ENCODE data around the gene MAGIX.

DNA sequence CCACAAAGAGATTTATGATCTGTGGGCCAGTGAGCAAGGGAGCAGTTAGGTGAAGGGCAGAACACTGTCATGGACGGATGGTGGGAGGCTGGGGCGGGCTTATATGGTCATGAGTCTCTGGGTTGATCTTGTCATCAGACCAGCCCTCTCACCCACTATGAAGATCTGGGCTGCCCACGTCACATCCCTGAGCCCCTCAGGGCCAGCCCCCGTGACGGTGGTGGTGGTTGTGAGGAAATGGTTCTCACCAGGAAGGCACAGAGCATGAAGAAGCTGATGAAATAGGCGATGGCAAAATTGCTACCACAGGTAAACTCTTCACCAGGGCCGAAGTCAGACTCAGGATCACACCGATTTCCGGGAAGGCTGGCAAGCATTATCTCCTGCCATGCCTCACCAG lies 48.5 kb downstream of the MAGIX start:
- no peak for TF ChIP-seq SNAI2 (CRISPR knock-in tag; IDR thresholded peaks at IDR 0.05)
- TF ChIP-seq, protein P1, sequence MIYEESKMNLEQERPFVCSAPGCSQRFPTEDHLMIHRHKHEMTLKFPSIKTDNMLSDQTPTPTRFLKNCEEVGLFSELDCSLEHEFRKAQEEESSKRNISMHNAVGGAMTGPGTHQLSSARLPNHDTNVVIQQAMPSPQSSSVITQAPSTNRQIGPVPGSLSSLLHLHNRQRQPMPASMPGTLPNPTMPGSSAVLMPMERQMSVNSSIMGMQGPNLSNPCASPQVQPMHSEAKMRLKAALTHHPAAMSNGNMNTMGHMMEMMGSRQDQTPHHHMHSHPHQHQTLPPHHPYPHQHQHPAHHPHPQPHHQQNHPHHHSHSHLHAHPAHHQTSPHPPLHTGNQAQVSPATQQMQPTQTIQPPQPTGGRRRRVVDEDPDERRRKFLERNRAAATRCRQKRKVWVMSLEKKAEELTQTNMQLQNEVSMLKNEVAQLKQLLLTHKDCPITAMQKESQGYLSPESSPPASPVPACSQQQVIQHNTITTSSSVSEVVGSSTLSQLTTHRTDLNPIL (CRISPR knock-in tag; IDR thresholded peaks at IDR 0.05; ENCODE audit: low read depth): no peak
- TF ChIP-seq, protein P2, sequence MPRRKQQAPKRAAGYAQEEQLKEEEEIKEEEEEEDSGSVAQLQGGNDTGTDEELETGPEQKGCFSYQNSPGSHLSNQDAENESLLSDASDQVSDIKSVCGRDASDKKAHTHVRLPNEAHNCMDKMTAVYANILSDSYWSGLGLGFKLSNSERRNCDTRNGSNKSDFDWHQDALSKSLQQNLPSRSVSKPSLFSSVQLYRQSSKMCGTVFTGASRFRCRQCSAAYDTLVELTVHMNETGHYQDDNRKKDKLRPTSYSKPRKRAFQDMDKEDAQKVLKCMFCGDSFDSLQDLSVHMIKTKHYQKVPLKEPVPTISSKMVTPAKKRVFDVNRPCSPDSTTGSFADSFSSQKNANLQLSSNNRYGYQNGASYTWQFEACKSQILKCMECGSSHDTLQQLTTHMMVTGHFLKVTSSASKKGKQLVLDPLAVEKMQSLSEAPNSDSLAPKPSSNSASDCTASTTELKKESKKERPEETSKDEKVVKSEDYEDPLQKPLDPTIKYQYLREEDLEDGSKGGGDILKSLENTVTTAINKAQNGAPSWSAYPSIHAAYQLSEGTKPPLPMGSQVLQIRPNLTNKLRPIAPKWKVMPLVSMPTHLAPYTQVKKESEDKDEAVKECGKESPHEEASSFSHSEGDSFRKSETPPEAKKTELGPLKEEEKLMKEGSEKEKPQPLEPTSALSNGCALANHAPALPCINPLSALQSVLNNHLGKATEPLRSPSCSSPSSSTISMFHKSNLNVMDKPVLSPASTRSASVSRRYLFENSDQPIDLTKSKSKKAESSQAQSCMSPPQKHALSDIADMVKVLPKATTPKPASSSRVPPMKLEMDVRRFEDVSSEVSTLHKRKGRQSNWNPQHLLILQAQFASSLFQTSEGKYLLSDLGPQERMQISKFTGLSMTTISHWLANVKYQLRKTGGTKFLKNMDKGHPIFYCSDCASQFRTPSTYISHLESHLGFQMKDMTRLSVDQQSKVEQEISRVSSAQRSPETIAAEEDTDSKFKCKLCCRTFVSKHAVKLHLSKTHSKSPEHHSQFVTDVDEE (CRISPR knock-in tag; IDR thresholded peaks at IDR 0.05): no peak
- no peak for TF ChIP-seq OSR1 (CRISPR knock-in tag; IDR thresholded peaks at IDR 0.05)
